GM19025 (cell line): ENCODE results near the gene CATSPERD.

ENCODE experiments used
- ATAC-seq: cut with Tn5 transposase; IDR thresholded peaks from one replicate; pipeline ENCODE4 v1.9.1; 2021; ENCODE audit warnings: mild to moderate bottlenecking, low read depth, moderate library complexity; ENCODE audit not compliant: unreplicated experiment

Gene CATSPERD

GRCh38 chr19:5823579-5824281, 103.3 kb downstream of the CATSPERD start:
- no peak for ATAC-seq

DNA sequence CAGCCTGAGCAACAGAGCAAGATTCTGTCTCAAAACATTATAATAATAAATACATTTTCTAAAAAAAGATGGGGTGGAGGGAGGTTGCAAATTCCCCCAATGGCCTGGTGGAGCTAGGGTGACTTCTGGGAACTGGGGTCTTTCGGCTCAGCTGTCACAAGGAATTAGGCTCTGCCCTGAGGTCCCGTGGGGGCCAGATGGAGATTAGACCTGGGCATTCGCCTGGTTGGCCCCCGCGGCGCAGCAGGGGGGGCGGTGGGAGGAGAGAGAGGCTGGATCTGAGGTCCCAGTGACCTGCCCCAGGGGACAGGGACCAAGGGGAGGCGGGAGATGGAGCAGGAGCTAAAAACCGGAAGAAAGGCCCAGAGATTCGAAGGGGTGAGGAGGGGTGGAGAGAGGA, 104.3 kb downstream of the CATSPERD start:
- no peak for ATAC-seq

DNA sequence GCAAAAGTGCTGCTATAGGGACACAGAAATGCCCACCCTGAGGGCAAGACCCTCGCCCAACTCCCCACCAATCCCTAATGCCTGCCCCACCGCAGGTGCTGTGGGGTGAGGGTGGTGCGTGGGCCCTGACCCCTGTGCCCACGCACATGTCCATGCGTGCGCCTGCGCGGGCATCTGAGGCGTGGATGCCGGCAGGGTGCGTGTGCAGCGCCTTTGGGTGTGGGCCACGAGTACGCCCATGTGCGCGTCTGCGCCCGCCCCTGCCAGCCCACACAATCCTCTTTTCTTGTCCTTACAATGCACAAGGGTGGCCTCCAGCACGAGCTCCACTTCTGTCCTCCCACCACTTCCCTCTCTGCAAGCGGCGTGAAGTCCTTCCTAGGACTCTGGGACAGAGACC, 104.7 kb downstream of the CATSPERD start:
- ATAC-seq = no peak

DNA sequence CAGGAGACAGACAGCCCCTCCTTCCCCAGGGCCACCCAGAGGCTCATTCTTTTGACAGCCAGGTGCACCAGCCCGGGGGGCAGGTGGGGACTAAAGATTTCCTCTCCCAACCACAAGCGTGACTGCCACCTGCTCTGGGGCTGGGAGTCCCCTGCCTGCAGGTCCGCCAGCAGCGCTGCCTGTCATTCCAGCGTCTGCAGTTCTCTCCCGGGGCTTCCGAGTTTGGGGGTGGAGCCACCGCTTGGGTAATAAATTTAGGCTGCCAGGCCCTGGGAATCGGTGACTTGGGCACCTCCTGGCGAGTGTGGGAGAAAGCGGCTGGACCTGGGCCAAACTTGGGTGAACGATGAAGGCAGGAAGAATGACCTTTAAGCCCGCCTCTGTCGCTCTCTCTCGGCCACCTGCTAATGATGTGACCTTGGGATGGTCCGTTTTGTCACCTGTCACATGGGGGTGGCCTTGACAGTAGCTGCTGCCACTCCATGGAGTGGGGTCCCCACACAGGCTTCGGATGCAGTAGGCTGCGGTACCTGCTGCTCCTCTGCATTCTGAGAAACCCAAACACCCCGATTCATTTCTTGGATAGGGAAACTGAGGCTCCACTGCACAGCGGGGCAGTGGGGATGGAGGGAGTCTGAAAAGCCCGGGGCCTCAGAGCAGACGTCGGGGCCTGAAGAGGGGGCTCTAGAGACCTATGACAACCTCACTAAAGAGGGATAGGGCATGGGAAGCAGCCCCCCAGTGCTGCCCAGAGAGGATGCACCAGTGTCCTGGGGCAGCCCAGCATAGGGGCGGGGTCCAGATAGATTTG, 106.3 kb downstream of the CATSPERD start:
- no peak for ATAC-seq

DNA sequence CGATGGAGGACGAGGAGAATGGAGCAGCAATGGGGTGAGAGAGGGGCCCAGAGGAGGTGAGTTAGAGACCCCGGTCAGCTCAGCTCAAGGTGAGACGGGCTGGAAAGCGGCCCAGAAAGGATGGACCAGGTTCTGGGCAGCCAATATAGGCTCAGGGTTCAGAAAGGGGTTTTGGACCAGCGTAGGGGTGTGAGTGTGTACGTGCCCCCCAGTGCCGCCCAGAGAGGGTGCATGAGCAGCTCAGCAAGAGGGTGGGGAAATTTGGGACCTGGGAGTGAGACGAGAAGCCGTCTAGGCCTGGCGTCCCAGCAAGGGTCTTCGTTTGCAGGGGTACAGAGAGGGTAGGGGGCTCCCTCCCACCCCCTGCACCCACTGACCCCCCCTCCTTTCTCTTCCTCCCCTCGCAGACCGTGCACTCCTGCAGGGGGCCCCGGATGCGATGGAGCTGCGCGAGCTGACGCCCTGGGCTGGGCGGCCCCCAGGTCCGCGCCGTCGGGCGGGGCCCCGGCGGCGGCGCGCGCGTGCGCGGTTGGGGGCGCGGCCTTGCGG, 107.0 kb downstream of the CATSPERD start:
- ATAC-seq = no peak

DNA sequence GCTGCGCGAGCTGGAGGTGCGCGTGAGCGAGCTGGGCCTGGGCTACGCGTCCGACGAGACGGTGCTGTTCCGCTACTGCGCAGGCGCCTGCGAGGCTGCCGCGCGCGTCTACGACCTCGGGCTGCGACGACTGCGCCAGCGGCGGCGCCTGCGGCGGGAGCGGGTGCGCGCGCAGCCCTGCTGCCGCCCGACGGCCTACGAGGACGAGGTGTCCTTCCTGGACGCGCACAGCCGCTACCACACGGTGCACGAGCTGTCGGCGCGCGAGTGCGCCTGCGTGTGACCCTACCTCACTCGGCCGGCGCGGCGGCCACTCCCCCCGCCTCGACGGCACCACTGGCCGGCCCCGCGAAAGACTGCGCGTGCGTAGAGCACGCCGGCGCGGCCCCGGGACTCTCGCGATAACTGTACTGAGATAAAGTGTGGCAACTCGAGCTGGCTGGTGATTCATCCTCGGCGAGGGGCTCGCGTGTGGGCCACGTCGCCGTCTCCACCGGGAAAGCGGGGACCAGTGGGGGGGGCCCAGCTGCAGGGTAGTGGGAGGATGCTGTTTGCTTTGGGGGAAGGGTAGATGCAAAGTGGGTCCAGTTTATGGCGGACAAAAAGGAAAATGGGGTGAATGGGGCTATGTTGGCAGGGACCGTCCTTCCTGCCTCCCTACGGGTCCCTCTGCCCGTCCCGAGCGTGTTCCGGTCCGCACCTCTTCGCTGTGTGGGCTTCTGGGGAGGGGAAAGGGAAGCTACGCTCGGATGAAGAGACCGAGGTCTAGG, 107.6 kb downstream of the CATSPERD start:
- ATAC-seq = peak; percentile 67
